Memory B cell (primary cell): ENCODE measurements around the gene NOLC1.

ENCODE experiments used
- ATAC-seq: fragments of 150-1000 bp; cut with Tn5 transposase; 2 replicates; pipeline ENCODE4 v1.10.0; 2021; ENCODE audit warnings: low read depth, mild to moderate bottlenecking, moderate library complexity
- DNase-seq, 2 donors: peaks; one replicate each; pipeline ENCODE4 v3.0.0; 2022; ENCODE audit warnings: low spot score in 2 of 2
- H3K27ac Mint-ChIP-seq: one replicate; pipeline ENCODE4 v1.8.0; 2022; ENCODE audit warnings: mild to moderate bottlenecking, moderate library complexity, mixed read lengths
- H3K27me3 Mint-ChIP-seq: one replicate; pipeline ENCODE4 v1.8.0; 2022; ENCODE audit warnings: mixed read lengths
- H3K36me3 Mint-ChIP-seq: one replicate; pipeline ENCODE4 v1.8.0; 2022; ENCODE audit warnings: mild to moderate bottlenecking, mixed read lengths
- H3K4me1 Mint-ChIP-seq: one replicate; pipeline ENCODE4 v1.8.0; 2022; ENCODE audit warnings: mixed read lengths
- H3K4me3 Mint-ChIP-seq: one replicate; pipeline ENCODE4 v1.8.0; 2022; ENCODE audit warnings: mild to moderate bottlenecking, moderate library complexity, mixed read lengths
- H3K9me3 Mint-ChIP-seq: one replicate; pipeline ENCODE4 v1.8.0; 2022; ENCODE audit warnings: mixed read lengths

NOLC1 gene

GRCh38 chr10:102151774-102152544, at the start of gene NOLC1:
NOLC1 (plus strand) TSS chr10:102152389; CDS start chr10:102152411, 22 bp downstream.
- Mint-ChIP-seq H3K36me3 (peaks cover 19% of the 10 kb centered on the region), H3K9me3 (no peaks in the 10 kb centered on the region), H3K4me1 (peaks cover 20% of the 10 kb centered on the region), H3K27ac (peak within 1 kb of the TSS; percentile 98), H3K4me3 (peak within 1 kb of the TSS; percentile 94), H3K27me3 (no peaks in the 10 kb centered on the region)
- peak; percentile 99 for DNase-seq
- ATAC-seq: peak; percentile 92

GRCh38 chr10:102102421-102102820, 49.8 kb upstream of the NOLC1 start:
- peaks cover 8% of the 10 kb centered on the region for H3K36me3 Mint-ChIP-seq
- peaks cover 8% of the 10 kb centered on the region for H3K4me1 Mint-ChIP-seq
- no peaks in the 10 kb centered on the region for H3K9me3 Mint-ChIP-seq
- H3K4me3 Mint-ChIP-seq: no peak overlapping the region
- no peaks in the 10 kb centered on the region for H3K27me3 Mint-ChIP-seq
- DNase-seq (no peak), ATAC-seq (no peak)
- no peak overlapping the region for H3K27ac Mint-ChIP-seq

- Mint-ChIP-seq H3K27ac (no peak overlapping the region), H3K9me3 (no peaks in the 10 kb centered on the region), H3K4me1 (peaks cover 12% of the 10 kb centered on the region), H3K27me3 (no peaks in the 10 kb centered on the region), H3K36me3 (peaks cover 27% of the 10 kb centered on the region), H3K4me3 (no peak overlapping the region)
- DNase-seq (no peak), ATAC-seq (no peak)
These were observed 45.2 kb upstream of the NOLC1 start for GRCh38 chr10:102106998-102107397.

GRCh38 chr10:102109166-102110116, 42.7 kb upstream of the NOLC1 start:
- no peaks in the 10 kb centered on the region for H3K9me3 Mint-ChIP-seq

GRCh38 chr10:102111276-102111675, 40.9 kb upstream of the NOLC1 start:
- DNase-seq: no peak
- H3K4me1 Mint-ChIP-seq: peaks cover 27% of the 10 kb centered on the region
- H3K36me3 Mint-ChIP-seq: peaks cover 25% of the 10 kb centered on the region

More at GRCh38 chr10:102109166-102110116, 42.7 kb upstream of the NOLC1 start:
- Mint-ChIP-seq H3K36me3 (peaks cover 27% of the 10 kb centered on the region), H3K4me1 (peaks cover 25% of the 10 kb centered on the region), H3K27ac (no peak overlapping the region), H3K4me3 (no peak overlapping the region), H3K27me3 (no peaks in the 10 kb centered on the region)
- ATAC-seq (no peak), DNase-seq (no peak)

GRCh38 chr10:102112210-102112817, 39.9 kb upstream of the NOLC1 start:
- Mint-ChIP-seq H3K9me3 (no peaks in the 10 kb centered on the region), H3K36me3 (peaks cover 24% of the 10 kb centered on the region), H3K4me1 (peaks cover 36% of the 10 kb centered on the region), H3K4me3 (no peak overlapping the region), H3K27me3 (no peaks in the 10 kb centered on the region), H3K27ac (no peak overlapping the region)
- DNase-seq (no peak), ATAC-seq (no peak)

More at GRCh38 chr10:102111276-102111675, 40.9 kb upstream of the NOLC1 start:
- no peaks in the 10 kb centered on the region for H3K9me3 Mint-ChIP-seq
- ATAC-seq: no peak
- H3K27ac Mint-ChIP-seq: no peak overlapping the region
- no peak overlapping the region for H3K4me3 Mint-ChIP-seq
- H3K27me3 Mint-ChIP-seq: no peaks in the 10 kb centered on the region

- DNase-seq: no peak
- no peaks in the 10 kb centered on the region for H3K27me3 Mint-ChIP-seq
- peaks cover 20% of the 10 kb centered on the region for H3K36me3 Mint-ChIP-seq
- no peaks in the 10 kb centered on the region for H3K9me3 Mint-ChIP-seq
- peak overlapping the region; percentile 32 for H3K27ac Mint-ChIP-seq
- ATAC-seq: no peak
- H3K4me3 Mint-ChIP-seq: peak overlapping the region; percentile 73
- H3K4me1 Mint-ChIP-seq: peaks cover 47% of the 10 kb centered on the region
These were observed 38.8 kb upstream of the NOLC1 start for GRCh38 chr10:102113261-102113955.

GRCh38 chr10:102113956-102114857, 38.0 kb upstream of the NOLC1 start:
- Mint-ChIP-seq H3K27ac (peak overlapping the region; percentile 95), H3K4me1 (peaks cover 54% of the 10 kb centered on the region), H3K36me3 (peaks cover 13% of the 10 kb centered on the region), H3K4me3 (peak overlapping the region; percentile 88), H3K9me3 (no peaks in the 10 kb centered on the region), H3K27me3 (no peaks in the 10 kb centered on the region)
- DNase-seq (no peak), ATAC-seq (peak; percentile 7)

- Mint-ChIP-seq H3K27ac (peak overlapping the region; percentile 95), H3K36me3 (peaks cover 4% of the 10 kb centered on the region), H3K27me3 (no peaks in the 10 kb centered on the region), H3K4me3 (peak overlapping the region; percentile 88), H3K9me3 (no peaks in the 10 kb centered on the region), H3K4me1 (peaks cover 55% of the 10 kb centered on the region)
- DNase-seq: peak; percentile 56 to 58
- peak; percentile 75 for ATAC-seq
These were observed 37.1 kb upstream of the NOLC1 start for GRCh38 chr10:102114861-102115618.

- Mint-ChIP-seq H3K9me3 (no peaks in the 10 kb centered on the region), H3K4me3 (peak overlapping the region; percentile 88), H3K36me3 (peaks cover 1% of the 10 kb centered on the region), H3K27ac (peak overlapping the region; percentile 91), H3K27me3 (no peaks in the 10 kb centered on the region), H3K4me1 (peaks cover 55% of the 10 kb centered on the region)
- ATAC-seq (no peak), DNase-seq (no peak)
These were observed 36.4 kb upstream of the NOLC1 start for GRCh38 chr10:102115775-102116174.

- H3K4me3 Mint-ChIP-seq: peak overlapping the region; percentile 88
- H3K36me3 Mint-ChIP-seq: peaks cover 1% of the 10 kb centered on the region
- H3K27me3 Mint-ChIP-seq: no peaks in the 10 kb centered on the region
- no peaks in the 10 kb centered on the region for H3K9me3 Mint-ChIP-seq
- H3K27ac Mint-ChIP-seq: peak overlapping the region; percentile 91
- DNase-seq (no peak), ATAC-seq (no peak)
- H3K4me1 Mint-ChIP-seq: peaks cover 61% of the 10 kb centered on the region
These were observed 35.5 kb upstream of the NOLC1 start for GRCh38 chr10:102116656-102117055.
